Measurements from ENCODE around the gene PNKD.
A peak's percentile ranks its signal among the peaks of the same experiment; 100 is the strongest.

PNKD gene

DNA sequence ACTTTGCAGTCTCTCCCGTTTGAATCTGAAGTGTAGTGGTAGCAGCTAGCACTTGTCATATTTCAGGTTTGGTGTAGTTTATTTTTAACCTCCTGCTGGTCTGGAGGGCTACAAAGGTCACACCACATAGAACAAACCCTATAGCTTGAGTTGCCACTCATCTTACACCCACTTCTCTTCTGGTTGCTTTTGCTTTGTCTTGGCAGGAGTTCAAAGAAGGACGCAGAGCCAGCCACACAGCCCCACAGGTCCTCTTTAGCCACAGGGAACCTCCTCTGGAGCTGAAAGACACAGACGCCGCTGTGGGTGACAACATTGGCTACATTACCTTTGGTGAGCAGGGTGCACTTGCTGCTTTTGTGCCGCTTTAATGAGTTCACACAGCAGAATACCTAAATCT lies 25.1 kb upstream of the PNKD start:
- no peaks in the 10 kb centered on the region for H3K27me3 ChIP-seq
- H3K36me3 ChIP-seq: peaks cover 100% of the 10 kb centered on the region
- H3K9me3 ChIP-seq: peaks cover 9% of the 10 kb centered on the region
- no peak overlapping the region for H3K4me3 ChIP-seq (ENCODE audit: low read depth in 1 of 2, low read length in 1 of 2)
- no peaks in the 10 kb centered on the region for H3K4me1 ChIP-seq (ENCODE audit: control insufficient read depth in 1 of 2, insufficient read depth in 1 of 2, low read depth in 1 of 2, low read length in 1 of 2)
- TF ChIP-seq, protein P1, sequence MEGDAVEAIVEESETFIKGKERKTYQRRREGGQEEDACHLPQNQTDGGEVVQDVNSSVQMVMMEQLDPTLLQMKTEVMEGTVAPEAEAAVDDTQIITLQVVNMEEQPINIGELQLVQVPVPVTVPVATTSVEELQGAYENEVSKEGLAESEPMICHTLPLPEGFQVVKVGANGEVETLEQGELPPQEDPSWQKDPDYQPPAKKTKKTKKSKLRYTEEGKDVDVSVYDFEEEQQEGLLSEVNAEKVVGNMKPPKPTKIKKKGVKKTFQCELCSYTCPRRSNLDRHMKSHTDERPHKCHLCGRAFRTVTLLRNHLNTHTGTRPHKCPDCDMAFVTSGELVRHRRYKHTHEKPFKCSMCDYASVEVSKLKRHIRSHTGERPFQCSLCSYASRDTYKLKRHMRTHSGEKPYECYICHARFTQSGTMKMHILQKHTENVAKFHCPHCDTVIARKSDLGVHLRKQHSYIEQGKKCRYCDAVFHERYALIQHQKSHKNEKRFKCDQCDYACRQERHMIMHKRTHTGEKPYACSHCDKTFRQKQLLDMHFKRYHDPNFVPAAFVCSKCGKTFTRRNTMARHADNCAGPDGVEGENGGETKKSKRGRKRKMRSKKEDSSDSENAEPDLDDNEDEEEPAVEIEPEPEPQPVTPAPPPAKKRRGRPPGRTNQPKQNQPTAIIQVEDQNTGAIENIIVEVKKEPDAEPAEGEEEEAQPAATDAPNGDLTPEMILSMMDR (IDR thresholded peaks at IDR 0.05): no peak
- H3K27ac ChIP-seq: no peak overlapping the region

DNA sequence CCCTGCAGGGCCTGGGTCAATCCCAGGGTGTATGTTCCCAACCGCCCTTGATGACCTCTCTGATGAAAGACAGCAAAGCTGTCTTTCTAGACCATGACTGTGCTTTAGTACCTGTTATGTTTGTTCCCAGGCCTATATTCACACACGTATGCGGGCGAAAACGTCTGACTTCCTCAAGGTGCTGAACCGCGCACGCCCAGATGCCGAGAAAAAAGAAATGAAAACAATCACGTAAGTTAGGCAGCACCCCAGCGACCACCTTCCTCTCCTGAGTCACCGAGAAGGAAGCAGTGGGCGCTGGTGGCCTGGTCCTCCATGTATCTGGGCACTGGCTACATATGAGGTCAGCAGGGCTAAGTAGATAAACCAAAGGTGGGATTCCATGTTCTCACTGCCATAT lies 20.6 kb upstream of the PNKD start:
- TF ChIP-seq, protein P1 (IDR thresholded peaks at IDR 0.05): no peak

DNA sequence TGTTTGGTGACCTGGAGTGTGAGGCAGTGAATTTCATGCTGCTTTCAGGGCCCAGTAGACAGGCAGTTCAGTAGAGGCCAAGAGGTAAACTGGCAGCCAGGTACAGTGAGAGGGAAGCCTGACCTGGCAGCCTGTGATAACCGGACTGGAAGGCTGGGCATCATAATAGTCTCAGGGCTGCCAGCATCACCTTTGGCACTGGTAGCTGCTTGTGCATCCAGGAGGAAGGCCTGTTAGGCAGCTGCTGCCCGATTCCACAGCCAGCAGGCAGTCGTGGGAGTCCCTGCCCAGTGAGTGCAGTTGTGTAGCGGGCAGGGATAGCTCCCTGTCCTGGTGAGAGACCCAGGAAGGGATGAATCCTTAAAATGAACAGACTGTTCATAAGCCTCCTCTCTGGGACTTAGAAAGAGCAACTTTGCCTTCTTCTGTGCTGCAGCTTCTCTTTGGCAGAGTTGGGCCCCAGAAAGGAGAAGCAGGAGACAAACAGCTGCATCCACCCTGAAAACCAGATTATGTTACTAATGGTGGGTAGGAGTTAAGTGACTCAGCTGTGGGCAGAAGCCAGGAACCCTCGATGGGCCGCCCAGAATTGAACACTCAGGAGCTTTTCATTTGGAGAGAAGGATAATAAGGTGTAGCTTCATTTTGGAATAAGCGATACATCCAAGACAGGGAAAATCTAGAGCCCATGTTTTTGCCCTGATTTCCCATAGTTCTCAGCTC lies 17.6 kb upstream of the PNKD start:
- peaks cover 9% of the 10 kb centered on the region for H3K9me3 ChIP-seq
- peak overlapping the region; percentile 44 for H3K27ac ChIP-seq
- peaks cover 97% of the 10 kb centered on the region for H3K36me3 ChIP-seq

More for the DNA sequence above, 20.6 kb upstream of the PNKD start:
- Histone ChIP-seq H3K27me3 (no peaks in the 10 kb centered on the region), H3K4me1 (ENCODE audit: control insufficient read depth in 1 of 2, insufficient read depth in 1 of 2, low read depth in 1 of 2, low read length in 1 of 2) (no peaks in the 10 kb centered on the region), H3K9me3 (peaks cover 9% of the 10 kb centered on the region), H3K4me3 (ENCODE audit: low read depth in 1 of 2, low read length in 1 of 2) (no peak overlapping the region), H3K27ac (peak overlapping the region; percentile 23), H3K36me3 (peaks cover 100% of the 10 kb centered on the region)

DNA sequence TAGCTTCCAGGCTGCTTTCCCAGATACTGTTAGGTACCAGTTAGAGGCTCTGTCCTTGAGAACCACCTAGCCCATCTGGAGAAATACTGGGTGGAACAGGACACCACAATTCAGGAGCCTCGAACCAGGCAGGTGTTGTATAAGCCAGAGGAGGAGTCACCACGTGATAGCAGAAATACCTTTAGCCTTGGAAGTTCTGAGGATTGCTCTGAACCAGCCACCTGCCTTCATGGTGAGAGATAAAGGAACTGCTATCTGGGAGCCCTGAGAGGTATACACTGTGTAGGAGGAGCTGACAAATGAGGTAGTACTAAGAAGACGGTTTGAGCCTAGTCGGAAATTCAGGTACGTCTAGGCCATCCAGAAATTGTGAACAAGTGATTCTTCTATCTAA lies 17.1 kb upstream of the PNKD start:
- Histone ChIP-seq H3K36me3 (peaks cover 92% of the 10 kb centered on the region), H3K4me1 (ENCODE audit: control insufficient read depth in 1 of 2, insufficient read depth in 1 of 2, low read depth in 1 of 2, low read length in 1 of 2) (peaks cover 5 to 9% of the 10 kb centered on the region in 2 experiments), H3K9me3 (peaks cover 9% of the 10 kb centered on the region), H3K4me3 (ENCODE audit: low read depth in 1 of 2, low read length in 1 of 2) (no peak overlapping the region), H3K27ac (peak overlapping the region; percentile 44), H3K27me3 (no peaks in the 10 kb centered on the region)
- TF ChIP-seq, protein P1 (IDR thresholded peaks at IDR 0.05): no peak

More for the DNA sequence above, 17.6 kb upstream of the PNKD start:
- Histone ChIP-seq H3K4me1 (ENCODE audit: control insufficient read depth in 1 of 2, insufficient read depth in 1 of 2, low read depth in 1 of 2, low read length in 1 of 2) (peaks cover 4% of the 10 kb centered on the region in 2 experiments), H3K27me3 (no peaks in the 10 kb centered on the region), H3K4me3 (ENCODE audit: low read depth in 1 of 2, low read length in 1 of 2) (no peak overlapping the region)
- TF ChIP-seq, protein P1 (IDR thresholded peaks at IDR 0.05): no peak

DNA sequence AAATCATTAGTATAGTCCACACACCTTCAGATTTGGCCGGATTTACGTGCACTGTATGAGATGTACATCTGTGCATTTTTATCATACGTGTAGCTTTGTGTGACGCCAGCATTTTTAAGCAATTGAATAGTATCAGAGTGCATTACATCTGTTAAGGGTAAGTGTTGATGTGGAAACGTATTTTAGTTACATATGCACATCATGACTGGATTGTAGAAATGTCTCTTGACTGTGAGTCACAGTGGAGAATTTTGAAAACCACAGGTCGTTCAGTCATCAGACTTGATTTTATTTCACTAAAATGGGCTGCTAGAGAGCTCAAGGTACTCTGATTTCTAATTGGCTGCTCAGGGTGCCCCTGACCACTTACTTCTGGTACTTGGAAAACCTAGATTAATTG lies 14.9 kb upstream of the PNKD start:
- Histone ChIP-seq H3K36me3 (peaks cover 70% of the 10 kb centered on the region), H3K27ac (peak overlapping the region; percentile 35), H3K9me3 (no peaks in the 10 kb centered on the region), H3K4me1 (ENCODE audit: control insufficient read depth in 1 of 2, insufficient read depth in 1 of 2, low read depth in 1 of 2, low read length in 1 of 2) (peaks cover 5 to 9% of the 10 kb centered on the region in 2 experiments), H3K27me3 (no peaks in the 10 kb centered on the region), H3K4me3 (ENCODE audit: low read depth in 1 of 2, low read length in 1 of 2) (no peak overlapping the region)
- TF ChIP-seq, protein P1 (IDR thresholded peaks at IDR 0.05): no peak

All from neutrophil (primary cell).